ENCODE results near the gene OR10H3. TPM values are rescaled to one million over a fixed set of nuclear protein-coding genes. Genes with fewer than 3 reads are reported as not detected.

OR10H3 gene
- total RNA-seq, 4 donors from 2014 or later, result not detected

DNA sequence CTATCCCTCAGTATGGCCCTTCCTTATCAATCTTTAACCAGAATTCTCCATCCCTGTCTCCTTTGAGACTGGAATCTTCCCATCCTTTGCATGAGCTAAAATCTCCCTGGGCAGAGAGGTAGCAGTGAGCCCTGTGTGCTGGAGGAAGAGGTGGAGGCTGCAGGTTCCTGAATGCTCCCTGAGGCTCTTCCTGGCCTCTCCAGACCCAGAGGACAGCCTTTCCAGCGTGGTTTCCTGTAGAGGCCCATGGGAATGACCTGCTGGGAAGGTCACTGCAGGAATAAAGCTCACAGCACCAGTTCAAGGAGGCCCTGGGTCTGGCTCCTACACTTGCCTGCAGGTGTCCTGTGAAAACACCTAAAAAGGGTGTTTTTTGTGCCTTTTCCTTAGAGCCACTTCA lies 5.4 kb upstream of the OR10H3 start:
- DNase-seq, result no peak
- TF ChIP-seq, protein P1, sequence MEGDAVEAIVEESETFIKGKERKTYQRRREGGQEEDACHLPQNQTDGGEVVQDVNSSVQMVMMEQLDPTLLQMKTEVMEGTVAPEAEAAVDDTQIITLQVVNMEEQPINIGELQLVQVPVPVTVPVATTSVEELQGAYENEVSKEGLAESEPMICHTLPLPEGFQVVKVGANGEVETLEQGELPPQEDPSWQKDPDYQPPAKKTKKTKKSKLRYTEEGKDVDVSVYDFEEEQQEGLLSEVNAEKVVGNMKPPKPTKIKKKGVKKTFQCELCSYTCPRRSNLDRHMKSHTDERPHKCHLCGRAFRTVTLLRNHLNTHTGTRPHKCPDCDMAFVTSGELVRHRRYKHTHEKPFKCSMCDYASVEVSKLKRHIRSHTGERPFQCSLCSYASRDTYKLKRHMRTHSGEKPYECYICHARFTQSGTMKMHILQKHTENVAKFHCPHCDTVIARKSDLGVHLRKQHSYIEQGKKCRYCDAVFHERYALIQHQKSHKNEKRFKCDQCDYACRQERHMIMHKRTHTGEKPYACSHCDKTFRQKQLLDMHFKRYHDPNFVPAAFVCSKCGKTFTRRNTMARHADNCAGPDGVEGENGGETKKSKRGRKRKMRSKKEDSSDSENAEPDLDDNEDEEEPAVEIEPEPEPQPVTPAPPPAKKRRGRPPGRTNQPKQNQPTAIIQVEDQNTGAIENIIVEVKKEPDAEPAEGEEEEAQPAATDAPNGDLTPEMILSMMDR (IDR thresholded peaks at IDR 0.05), result no peak
- no peak for TF ChIP-seq POLR2A (IDR thresholded peaks at IDR 0.05)
- Histone ChIP-seq H3K4me1 (no peaks in the 10 kb centered on the region), H3K27me3 (no peaks in the 10 kb centered on the region), H3K4me3 (no peak overlapping the region), H3K9me3 (no peaks in the 10 kb centered on the region), H3K27ac (no peak overlapping the region), H3K36me3 (no peaks in the 10 kb centered on the region)

DNA sequence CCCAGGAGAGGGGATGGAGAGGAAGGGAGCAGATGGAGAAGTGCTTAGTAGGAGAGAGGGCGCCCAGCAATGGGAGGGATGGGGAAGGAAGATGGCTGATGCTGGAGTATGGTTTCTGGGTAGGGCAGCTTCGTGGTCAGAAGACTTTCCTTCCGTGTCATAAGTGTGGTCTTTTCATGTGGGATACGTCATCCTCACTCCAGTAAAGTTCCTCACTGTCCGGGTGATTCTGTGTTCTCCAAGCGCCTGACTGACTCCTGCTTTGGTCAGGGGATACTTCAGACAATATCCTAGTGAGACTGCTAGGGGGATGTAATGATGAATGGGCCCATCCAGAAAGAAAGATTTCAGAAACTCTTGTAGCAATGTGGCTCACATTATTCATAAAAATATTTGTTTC lies 3.9 kb upstream of the OR10H3 start:
- Histone ChIP-seq H3K4me3 (no peak overlapping the region), H3K9me3 (no peaks in the 10 kb centered on the region), H3K4me1 (no peaks in the 10 kb centered on the region), H3K27me3 (no peaks in the 10 kb centered on the region), H3K36me3 (no peaks in the 10 kb centered on the region), H3K27ac (no peak overlapping the region)
- TF ChIP-seq, protein P1 (IDR thresholded peaks at IDR 0.05), result no peak
- TF ChIP-seq POLR2A (IDR thresholded peaks at IDR 0.05), result no peak
- DNase-seq, result no peak

DNA sequence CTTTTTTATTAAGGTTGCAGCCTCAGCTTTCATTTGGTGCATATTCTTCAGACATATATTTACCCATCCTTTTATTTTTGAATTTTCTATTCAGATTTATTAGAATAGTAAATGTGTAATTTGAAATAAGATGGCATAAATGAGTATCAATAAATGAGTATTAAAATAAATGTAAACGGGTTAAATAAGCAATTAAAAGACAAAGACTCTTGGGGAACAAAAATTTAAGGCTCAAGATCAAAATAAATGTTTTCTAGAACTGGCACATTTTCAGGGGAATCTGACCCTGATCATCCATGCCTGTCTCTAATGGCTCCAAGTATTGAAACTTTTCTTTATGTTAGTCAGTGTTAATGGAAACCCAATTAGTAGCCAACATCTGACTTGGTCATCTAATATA lies 3.0 kb downstream of the OR10H3 start:
- Histone ChIP-seq H3K27me3 (no peaks in the 10 kb centered on the region), H3K36me3 (no peaks in the 10 kb centered on the region), H3K4me3 (no peak overlapping the region), H3K4me1 (no peaks in the 10 kb centered on the region), H3K27ac (no peak overlapping the region), H3K9me3 (peaks cover 0 to 9% (median 0%) of the 10 kb centered on the region in 4 donors)
- TF ChIP-seq, protein P1 (IDR thresholded peaks at IDR 0.05), result no peak
- TF ChIP-seq POLR2A (IDR thresholded peaks at IDR 0.05), result no peak
- DNase-seq, result no peak

DNA sequence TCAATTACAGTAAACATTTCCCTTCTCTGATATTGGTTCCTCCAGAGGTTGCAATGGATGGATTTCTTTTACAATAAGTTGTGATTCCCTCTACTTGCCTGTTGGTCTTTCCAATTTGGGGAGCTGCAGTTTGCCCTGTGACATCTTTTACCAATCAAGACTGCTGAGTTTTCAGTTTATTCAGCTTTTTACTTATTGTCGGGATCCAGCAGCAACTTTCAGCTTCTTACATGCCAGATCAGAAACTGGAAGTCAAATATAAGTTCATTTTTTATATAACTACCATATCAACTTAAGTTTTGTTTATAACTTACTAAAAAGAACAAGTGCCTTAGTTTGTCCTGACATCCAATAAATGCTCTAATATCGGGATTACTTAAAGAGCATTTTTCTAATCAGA lies 10.5 kb downstream of the OR10H3 start:
- H3K4me1 ChIP-seq, result no peaks in the 10 kb centered on the region
- no peaks in the 10 kb centered on the region for H3K27me3 ChIP-seq
- H3K9me3 ChIP-seq, result no peaks in the 10 kb centered on the region
- no peak overlapping the region for H3K27ac ChIP-seq
- DNase-seq, result no peak
- H3K36me3 ChIP-seq, result no peaks in the 10 kb centered on the region
- TF ChIP-seq, protein P1 (IDR thresholded peaks at IDR 0.05), result no peak
- TF ChIP-seq POLR2A (IDR thresholded peaks at IDR 0.05), result no peak
- no peak overlapping the region for H3K4me3 ChIP-seq

DNA sequence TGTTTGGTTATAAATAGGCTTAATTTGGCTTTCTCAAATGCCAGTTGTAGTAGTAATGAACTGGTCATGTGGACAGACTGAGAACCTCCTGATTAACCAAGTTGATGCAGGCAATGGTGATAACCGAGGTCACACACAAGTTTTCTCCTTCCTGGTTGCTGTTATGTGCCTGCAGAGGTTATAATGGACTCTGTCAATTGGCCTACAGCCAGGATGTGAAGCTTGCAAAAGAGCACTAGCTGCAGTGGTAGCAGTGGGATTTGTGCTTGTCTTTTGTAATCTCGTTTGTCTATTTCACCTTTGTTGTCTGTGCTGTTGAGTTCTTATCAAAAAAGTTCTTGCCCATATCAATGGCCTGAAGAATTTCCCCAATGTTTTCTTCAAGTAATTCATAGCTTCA lies 20.6 kb downstream of the OR10H3 start:
- TF ChIP-seq, protein P1 (IDR thresholded peaks at IDR 0.05), result no peak
- no peak for TF ChIP-seq POLR2A (IDR thresholded peaks at IDR 0.05)
- no peak for DNase-seq
- Histone ChIP-seq H3K27ac (no peak overlapping the region), H3K36me3 (no peaks in the 10 kb centered on the region), H3K27me3 (no peaks in the 10 kb centered on the region), H3K4me1 (no peaks in the 10 kb centered on the region), H3K9me3 (no peaks in the 10 kb centered on the region), H3K4me3 (no peak overlapping the region)

DNA sequence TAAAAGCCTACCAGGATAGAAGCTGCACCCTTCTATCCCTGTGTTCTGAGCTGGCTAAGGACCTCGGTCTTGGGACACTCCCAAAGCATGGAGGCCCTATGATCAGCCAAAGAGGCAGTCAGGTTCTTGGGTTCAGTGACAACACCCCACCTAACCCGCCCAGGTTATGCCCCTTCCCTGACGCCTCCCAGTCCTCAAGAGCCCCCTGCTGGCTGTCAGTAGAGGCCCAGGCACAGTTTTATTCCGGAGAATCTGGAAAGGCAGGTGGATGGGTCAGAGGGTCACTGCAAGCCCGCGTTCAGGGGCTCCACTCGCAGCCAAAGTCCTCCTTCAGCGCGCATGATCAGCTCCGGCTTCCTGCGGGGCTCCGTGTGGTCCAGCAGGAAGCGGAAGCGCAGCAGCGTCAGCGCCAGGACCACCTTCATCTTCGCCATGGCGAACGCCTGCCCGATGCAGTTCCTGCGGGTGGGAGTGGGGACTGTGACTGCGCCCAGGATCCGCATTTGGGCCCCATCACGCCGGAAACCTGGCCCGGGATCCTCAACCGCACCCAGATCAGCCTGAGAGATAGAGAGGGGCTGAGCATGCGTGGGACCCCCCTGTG lies 22.3 kb downstream of the OR10H3 start:
- no peaks in the 10 kb centered on the region for H3K4me1 ChIP-seq
- no peaks in the 10 kb centered on the region for H3K9me3 ChIP-seq
- no peaks in the 10 kb centered on the region for H3K27me3 ChIP-seq
- H3K36me3 ChIP-seq, result no peaks in the 10 kb centered on the region
- no peak overlapping the region for H3K4me3 ChIP-seq
- no peak for TF ChIP-seq POLR2A (IDR thresholded peaks at IDR 0.05)
- TF ChIP-seq, protein P1 (IDR thresholded peaks at IDR 0.05), result peak in 4 of 6 experiments; percentile 19 to 59 (median 46)
- DNase-seq, result no peak
- H3K27ac ChIP-seq, result no peak overlapping the region
